HepG2 (cell line): ENCODE results near the gene KTN1. TPM values are rescaled to one million over a fixed set of nuclear protein-coding genes. Genes with fewer than 3 reads are reported as not detected.

Source experiments
- ATAC-seq: fragments of 200-7000 bp; cut with Tn5 transposase; 3 replicates; pipeline ENCODE4 v1.9.1; 2020; ENCODE audit warnings: mild to moderate bottlenecking, moderate library complexity
- BruUV-seq: library from RNA; stranded (reverse); fragments of 400-500 nt; replicated peaks from 2 replicates; lab custom pipeline; 2021; lab: Mats Ljungman, UMichigan
- CTCF ChIA-PET: fragments of 300-600 bp; formaldehyde crosslinking; extraction: SDS; loops from one replicate; lab custom pipeline; 2021; ENCODE audit warnings: low total read pairs, inconsistent platforms, low intra/inter-chr PET ratio; lab: Yijun Ruan, JAX
- POLR2A ChIA-PET: fragments of 350-600 bp; sonication (Branson Sonifier 250); formaldehyde crosslinking; loops from one replicate; lab custom pipeline; 2020; ENCODE audit warnings: antibody characterized with exemption, inconsistent platforms; lab: Yijun Ruan, JAX
- DNase-seq: peaks from one replicate; pipeline ENCODE4 v3.0.0-alpha.2; 2015; ENCODE audit warnings: low spot score
- FAIRE-seq: peaks from 3 replicates; lab custom pipeline; 2011; peaks lifted over from hg19 to GRCh38; lab: Jason Lieb, UNC
- H2AFZ ChIP-seq: one replicate; pipeline ENCODE4 v1.6.1; 2011; ENCODE audit warnings: low read length, inconsistent platforms
- H3K27ac ChIP-seq: fragments of 300-600 bp; 3 replicates; pipeline ENCODE4 v1.8.0; 2011; ENCODE audit warnings: mixed run types, mild to moderate bottlenecking, mixed read lengths, low read length, inconsistent platforms; ENCODE audit not compliant: insufficient read depth; ENCODE audit errors: extremely low read length
- H3K27me3 ChIP-seq, 2 experiments: fragments of 200-600 bp in 1 of 2; 2 replicates in 1 of 2; 3 replicates in 1 of 2; pipeline versions ENCODE4 v1.6.0 to v1.8.0; 2011; ENCODE audit warnings: low read length in 2 of 2, mild to moderate bottlenecking in 2 of 2, moderate library complexity in 2 of 2, inconsistent platforms in 1 of 2; ENCODE audit not compliant: insufficient read depth in 2 of 2, control insufficient read depth in 1 of 2
- H3K36me3 ChIP-seq, 2 experiments: fragments of 200-600 bp in 1 of 2; replicated peaks in 1 of 2; 2 replicates in 1 of 2; 3 replicates in 1 of 2; pipeline versions ENCODE4 v1.5.1 to v1.8.0; 2011; ENCODE audit warnings: low read length in 2 of 2, inconsistent platforms in 1 of 2; ENCODE audit not compliant: insufficient read depth in 2 of 2, control insufficient read depth in 1 of 2
- H3K4me1 ChIP-seq: 2 replicates; pipeline ENCODE4 v1.5.1; 2012; ENCODE audit warnings: low read length, inconsistent platforms; ENCODE audit not compliant: insufficient read depth
- H3K4me2 ChIP-seq: 2 replicates; pipeline ENCODE4 v1.6.0; 2011; ENCODE audit warnings: low read depth, low read length, inconsistent platforms
- H3K4me3 ChIP-seq, 3 experiments: fragments of 200-600 bp in 1 of 3; sonication (generic), shearing (Covaris generic) in 1 of 3; replicated peaks in 1 of 3; 2 replicates each; pipeline ENCODE4 v1.5.1; 2011 to 2016; ENCODE audit warnings: low read length in 3 of 3, inconsistent platforms in 2 of 3, low read depth in 2 of 3, mild to moderate bottlenecking in 2 of 3, control low read depth in 1 of 3, mixed read lengths in 1 of 3; ENCODE audit not compliant: insufficient read depth in 1 of 3
- H3K79me2 ChIP-seq: one replicate; pipeline ENCODE4 v1.6.1; 2011; ENCODE audit warnings: low read length, inconsistent platforms; ENCODE audit not compliant: insufficient read depth
- H3K9ac ChIP-seq: 2 replicates; pipeline ENCODE4 v1.6.0; 2011; ENCODE audit warnings: mild to moderate bottlenecking, low read depth, low read length, inconsistent platforms; ENCODE audit not compliant: insufficient read depth
- H3K9me3 ChIP-seq: 2 replicates; pipeline ENCODE4 v1.5.1; 2012; ENCODE audit warnings: mild to moderate bottlenecking, low read length
- H4K20me1 ChIP-seq: 2 replicates; pipeline ENCODE4 v1.6.0; 2011; ENCODE audit warnings: inconsistent platforms, mild to moderate bottlenecking, low read length, moderate library complexity; ENCODE audit not compliant: insufficient read depth
- BCL3 ChIP-seq: sonication (generic); formaldehyde crosslinking; IDR thresholded peaks from 2 replicates; pipeline ENCODE4 v1.5.1; 2020; ENCODE audit warnings: mild to moderate bottlenecking, missing genetic modification reagents, moderate library complexity
- BRCA1 ChIP-seq: sonication (generic); formaldehyde crosslinking; IDR thresholded peaks from 2 replicates; pipeline ENCODE4 v1.4.0; 2020; ENCODE audit warnings: missing genetic modification reagents
- CHCHD3 ChIP-seq: sonication (generic); formaldehyde crosslinking; IDR thresholded peaks from 2 replicates; pipeline ENCODE4 v1.8.0; 2022; ENCODE audit warnings: mild to moderate bottlenecking, missing genetic modification reagents, moderate library complexity
- EED ChIP-seq: sonication (generic); formaldehyde crosslinking; IDR thresholded peaks from 2 replicates; pipeline ENCODE4 v1.5.0; 2020; ENCODE audit warnings: mild to moderate bottlenecking, missing genetic modification reagents
- GTF2F1 ChIP-seq: fragments of 150-350 bp; IDR thresholded peaks from 2 replicates; pipeline ENCODE4 v1.6.1; 2014; ENCODE audit warnings: low read length
- HMGXB4 ChIP-seq, 2 experiments: sonication (generic) in 1 of 2; formaldehyde crosslinking in 1 of 2; IDR thresholded peaks; 2 replicates each; pipeline versions ENCODE4 v1.4.0 to v1.6.1; 2018 to 2020; ENCODE audit warnings: missing genetic modification reagents in 2 of 2, borderline replicate concordance in 1 of 2, low read depth in 1 of 2, mild to moderate bottlenecking in 1 of 2, missing biosample characterization in 1 of 2
- ISX ChIP-seq: sonication (generic); formaldehyde crosslinking; conservative IDR thresholded peaks from 2 replicates; pipeline ENCODE4 v1.5.0; 2020; ENCODE audit warnings: missing genetic modification reagents
- MIER3 ChIP-seq: IDR thresholded peaks from 2 replicates; pipeline ENCODE4 v1.6.1; 2016; ENCODE audit warnings: missing compliant biosample characterization, borderline replicate concordance
- NFE2L2 ChIP-seq: fragments of 150-350 bp; IDR thresholded peaks from 2 replicates; pipeline ENCODE4 v1.6.1; 2014; ENCODE audit warnings: low read length
- NFRKB ChIP-seq: fragments of 450-650 bp; IDR thresholded peaks from 2 replicates; pipeline ENCODE4 v1.6.1; 2017
- REL ChIP-seq: sonication (generic); formaldehyde crosslinking; conservative IDR thresholded peaks from 2 replicates; pipeline ENCODE4 v1.8.0; 2022; ENCODE audit warnings: mild to moderate bottlenecking, missing genetic modification reagents, moderate library complexity
- RFX5 ChIP-seq: IDR thresholded peaks from 2 replicates; pipeline ENCODE4 v1.6.1; 2011; ENCODE audit warnings: low read depth, low read length, improper control_type of control experiment
- SNRNP70 ChIP-seq: fragments of 200-400 bp; formaldehyde crosslinking; IDR thresholded peaks from 2 replicates; pipeline ENCODE4 v1.6.1; 2017; ENCODE audit warnings: mild to moderate bottlenecking, low read depth, low read length, moderate library complexity
- SP1 ChIP-seq, 2 experiments: fragments of 450-650 bp in 1 of 2; sonication (generic) in 1 of 2; formaldehyde crosslinking in 1 of 2; IDR thresholded peaks; 2 replicates each; pipeline versions ENCODE4 v1.4.0 to v1.6.1; 2016 to 2020; ENCODE audit warnings: missing genetic modification reagents in 1 of 2
- U2AF2 ChIP-seq: fragments of 200-400 bp; formaldehyde crosslinking; IDR thresholded peaks from 2 replicates; pipeline ENCODE4 v1.6.1; 2017; ENCODE audit warnings: low read depth, mild to moderate bottlenecking, low read length
- ZFP36 ChIP-seq: fragments of 150-350 bp; IDR thresholded peaks from 2 replicates; pipeline ENCODE4 v1.6.1; 2018; ENCODE audit warnings: borderline replicate concordance, low read length, low read depth; ENCODE audit not compliant: partially characterized antibody
- ZNF101 ChIP-seq: sonication (generic); formaldehyde crosslinking; IDR thresholded peaks from 2 replicates; pipeline ENCODE4 v1.4.0; 2020; ENCODE audit warnings: mild to moderate bottlenecking, low read depth, missing genetic modification reagents, borderline replicate concordance
- ZNF33B ChIP-seq: sonication (generic); formaldehyde crosslinking; IDR thresholded peaks from 2 replicates; pipeline ENCODE4 v1.5.1; 2020; ENCODE audit warnings: mild to moderate bottlenecking, missing genetic modification reagents
- ZNF34 ChIP-seq: sonication (generic); formaldehyde crosslinking; IDR thresholded peaks from 2 replicates; pipeline ENCODE4 v1.4.0; 2020; ENCODE audit warnings: mild to moderate bottlenecking, missing genetic modification reagents, borderline replicate concordance
- ZNF710 ChIP-seq: sonication (generic); formaldehyde crosslinking; IDR thresholded peaks from 2 replicates; pipeline ENCODE4 v1.5.0; 2020; ENCODE audit warnings: mild to moderate bottlenecking, missing genetic modification reagents, borderline replicate concordance
- ZSCAN29 ChIP-seq: sonication (generic); formaldehyde crosslinking; conservative IDR thresholded peaks from 2 replicates; pipeline ENCODE4 v1.4.0; 2020; ENCODE audit warnings: mild to moderate bottlenecking, missing genetic modification reagents
- WGBS: methylation state at CpG from one replicate; pipeline ENCODE4 v1.1.6; 2017; ENCODE audit warnings: low lambda C conversion rate; 5-methylcytosine and 5-hydroxymethylcytosine counted together
- in situ Hi-C: cut with HindIII; loops from 2 replicates; pipeline ENCODE4 v1.10.0; 2017; ENCODE audit warnings: low pct_unique_long_range_greater_than_20kb; ENCODE audit not compliant: extremely low pct_ligation_motif_present
- intact Hi-C: fragments of 100-400 bp; cut with micrococcal nuclease; formaldehyde crosslinking; loops from one replicate; pipeline ENCODE4 v1.10.0; 2022; ENCODE audit not compliant: unreplicated experiment
- polyA plus RNA-seq, 8 experiments: library from polyadenylated mRNA; depleted of rRNA in 3 of 8; stranded (reverse) in 7 of 8; unstranded in 1 of 8; fragments of >200 nt; fragmentation: Illumina TruSeq in 4 of 8; extraction: Trizol in 4 of 8; gene quantifications; 2 replicates each; pipeline versions ENCODE4 v1.2.1 to v1.2.3, GENCODE V29; 2011 to 2016; ENCODE audit warnings: low read depth in 4 of 8, missing spikeins in 1 of 8, mixed read lengths in 1 of 8; ENCODE audit not compliant: insufficient read depth in 1 of 8
- total RNA-seq, 5 experiments: library from RNA; depleted of rRNA; stranded (reverse); fragments of >200 nt; fragmentation: Illumina TruSeq; extraction: Trizol; gene quantifications; 2 replicates each; pipeline ENCODE4 v1.2.3, GENCODE V29; 2016; ENCODE audit warnings: low read depth in 1 of 5

KTN1 gene
- total and polyA plus RNA-seq, 2 of the 13 experiments (the other 11 are each of a cell fraction or from before 2014, with no cell fraction given), result 60.6 to 169 TPM

- TF ChIP-seq ZNF33B (CRISPR knock-in tag) (no peak), ZFP36 (no peak), HMGXB4 (CRISPR knock-in tag; IDR thresholded peaks at IDR 0.05; ENCODE audit: borderline replicate concordance in 1 of 2, low read depth in 1 of 2) (no peak), NFRKB (no peak), ISX (CRISPR knock-in tag) (no peak), ZNF34 (CRISPR knock-in tag) (no peak), SP1 (IDR thresholded peaks at IDR 0.05) (no peak), SP1 (CRISPR knock-in tag; IDR thresholded peaks at IDR 0.05) (no peak), MIER3 (no peak)
Measured at GRCh38 chr14:55691659-55692058, 111.7 kb downstream of the KTN1 start (continued).

GRCh38 chr14:55693904-55694303, 113.9 kb downstream of the KTN1 start:
- Histone ChIP-seq H3K4me3 (no peak overlapping the region), H3K4me1 (no peaks in the 10 kb centered on the region), H3K27ac (no peak overlapping the region), H3K79me2 (no peaks in the 10 kb centered on the region), H3K27me3 (no peaks in the 10 kb centered on the region), H3K9me3 (no peaks in the 10 kb centered on the region), H4K20me1 (no peaks in the 10 kb centered on the region), H2AFZ (no peak overlapping the region), H3K36me3 (no peaks in the 10 kb centered on the region), H3K4me2 (no peak overlapping the region), H3K9ac (no peak overlapping the region)
- WGBS, result 86% methylated on average over 4 of the region's 4 CpGs
- ChIA-PET POLR2A (no interaction called here), CTCF (no interaction called here)
- DNase-seq, result no peak
- no peak for ATAC-seq
- in situ Hi-C loops (no loop called here), intact Hi-C loops (no loop called here)
- no peak for FAIRE-seq
- BruUV-seq, result no TSS peak
- TF ChIP-seq EED (CRISPR knock-in tag) (no peak), RFX5 (no peak), SNRNP70 (no peak), REL (CRISPR knock-in tag) (no peak), BRCA1 (CRISPR knock-in tag) (no peak), NFE2L2 (no peak), ZSCAN29 (no peak), ZNF101 (CRISPR knock-in tag) (no peak), BCL3 (CRISPR knock-in tag) (no peak), ZNF710 (CRISPR knock-in tag) (no peak), ZNF34 (CRISPR knock-in tag) (no peak), CHCHD3 (CRISPR knock-in tag) (no peak), U2AF2 (no peak), GTF2F1 (no peak)
